Measurements from ENCODE around the gene DENND10.

DENND10 gene

GRCh38 chr10:119103903-119104653, at the start of gene DENND10:
Gene DENND10, plus strand, starts transcription at chr10:119104113. Its CDS starts 30 bp downstream, at chr10:119104143.
- no peak for TF ChIP-seq CTCF (IDR thresholded peaks at IDR 0.05; ENCODE audit: insufficient read depth, low read depth, low read length, missing control alignments)
- H3K4me3 ChIP-seq (ENCODE audit: low read length), result peak within 1 kb of the TSS; percentile 72
- peak; percentile 89 for DNase-seq (ENCODE audit: low read depth)

- no peak for DNase-seq (ENCODE audit: low read depth)
- H3K4me3 ChIP-seq (ENCODE audit: low read length), result no peak overlapping the region
- TF ChIP-seq CTCF (IDR thresholded peaks at IDR 0.05; ENCODE audit: insufficient read depth, low read depth, low read length, missing control alignments), result no peak
Observed at GRCh38 chr10:119055472-119055871, 48.4 kb upstream of the DENND10 start.

- no peak for DNase-seq (ENCODE audit: low read depth)
- no peak for TF ChIP-seq CTCF (IDR thresholded peaks at IDR 0.05; ENCODE audit: insufficient read depth, low read depth, low read length, missing control alignments)
- H3K4me3 ChIP-seq (ENCODE audit: low read length), result no peak overlapping the region
Observed at GRCh38 chr10:119058010-119058409, 45.9 kb upstream of the DENND10 start.

- no peak for DNase-seq (ENCODE audit: low read depth)
- H3K4me3 ChIP-seq (ENCODE audit: low read length), result no peak overlapping the region
- TF ChIP-seq CTCF (IDR thresholded peaks at IDR 0.05; ENCODE audit: insufficient read depth, low read depth, low read length, missing control alignments), result no peak
Observed at GRCh38 chr10:119059557-119059956, 44.4 kb upstream of the DENND10 start.

GRCh38 chr10:119060107-119060506, 43.8 kb upstream of the DENND10 start:
- DNase-seq (ENCODE audit: low read depth), result no peak
- no peak for TF ChIP-seq CTCF (IDR thresholded peaks at IDR 0.05; ENCODE audit: insufficient read depth, low read depth, low read length, missing control alignments)
- no peak overlapping the region for H3K4me3 ChIP-seq (ENCODE audit: low read length)

GRCh38 chr10:119061352-119061751, 42.6 kb upstream of the DENND10 start:
- no peak overlapping the region for H3K4me3 ChIP-seq (ENCODE audit: low read length)
- DNase-seq (ENCODE audit: low read depth), result no peak
- no peak for TF ChIP-seq CTCF (IDR thresholded peaks at IDR 0.05; ENCODE audit: insufficient read depth, low read depth, low read length, missing control alignments)

GRCh38 chr10:119061926-119062325, 42.0 kb upstream of the DENND10 start:
- no peak overlapping the region for H3K4me3 ChIP-seq (ENCODE audit: low read length)
- DNase-seq (ENCODE audit: low read depth), result no peak
- no peak for TF ChIP-seq CTCF (IDR thresholded peaks at IDR 0.05; ENCODE audit: insufficient read depth, low read depth, low read length, missing control alignments)
